ENCODE results near the gene PSMB9.
"Not testable (repeated sequence)": the region's sequence is repeated elsewhere in the genome, so short reads cannot be mapped to it uniquely, and the experiment has no call there.

PSMB9 gene

DNA sequence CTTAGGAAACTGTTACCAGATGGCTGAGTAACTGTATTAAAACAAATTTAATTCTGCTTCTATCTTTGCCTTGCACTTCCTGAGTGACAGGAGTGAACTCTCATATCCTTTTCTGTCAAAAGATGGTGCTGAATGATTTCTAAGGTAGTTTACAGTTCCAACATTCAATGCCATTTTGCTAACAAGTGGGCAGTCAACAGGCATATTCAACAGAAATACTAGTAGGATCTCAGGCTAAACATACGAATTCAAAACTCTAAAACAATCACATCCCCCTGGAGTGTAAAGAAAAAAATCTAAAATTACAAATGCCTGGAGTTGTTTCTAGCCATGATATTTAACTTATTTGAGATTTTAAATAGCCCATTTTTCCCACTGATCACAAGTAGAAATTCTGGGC, 6.7 kb downstream of the PSMB9 start:
- no peak for DNase-seq (ENCODE audit: low spot score)

DNA sequence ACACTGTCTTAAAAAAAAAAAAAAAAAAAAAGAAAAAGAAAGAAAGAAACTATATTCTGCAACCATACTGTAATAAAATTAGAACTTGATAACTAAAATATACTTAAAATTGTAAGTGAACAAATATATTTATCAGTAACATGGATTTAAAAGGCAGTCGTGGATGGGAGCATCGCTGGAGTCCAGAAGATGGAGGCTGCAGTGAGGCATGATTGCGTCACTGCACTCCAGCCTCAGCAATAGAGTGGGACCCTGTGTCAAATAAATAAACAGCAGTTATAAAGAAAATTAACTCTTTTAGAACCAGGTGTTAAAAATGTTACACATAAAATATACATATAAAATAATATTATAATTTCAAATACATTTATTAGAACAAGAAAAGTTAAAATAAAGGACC, 8.7 kb downstream of the PSMB9 start:
- no peak for DNase-seq (ENCODE audit: low spot score)

DNA sequence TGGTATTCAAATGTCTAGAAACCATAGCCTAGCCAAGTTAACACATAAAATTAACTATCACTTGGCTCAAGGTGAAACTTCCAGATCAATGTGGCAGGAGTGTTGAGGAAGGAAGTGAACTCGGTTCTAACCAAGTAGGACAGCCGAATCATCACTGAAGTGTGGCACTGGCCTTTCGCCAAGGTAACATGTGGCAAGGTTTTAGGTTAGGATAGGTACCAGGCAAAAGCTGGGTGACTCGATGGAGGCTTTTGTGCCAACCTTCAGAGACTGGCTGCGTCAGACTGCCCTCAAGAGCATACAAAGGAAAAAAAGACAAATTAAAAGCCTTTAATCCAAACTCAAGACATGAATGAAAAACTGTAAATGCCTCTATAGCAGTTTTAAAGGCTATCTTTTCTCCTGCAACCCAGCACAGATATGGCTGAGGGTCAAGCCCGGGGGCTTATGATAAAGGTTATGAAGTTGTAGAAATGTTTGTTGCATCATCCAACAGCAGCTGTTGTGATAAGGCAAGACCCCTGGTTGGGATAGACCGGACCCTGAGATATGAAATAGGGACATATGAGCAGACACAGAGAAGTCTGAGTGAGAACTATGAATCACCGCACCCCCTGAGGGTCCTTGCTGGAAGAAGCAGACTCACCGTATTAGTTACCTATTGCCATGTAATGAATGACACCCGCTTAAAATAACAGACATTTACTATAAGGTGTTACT, 11.9 kb downstream of the PSMB9 start:
- DNase-seq (ENCODE audit: low spot score) = no peak

DNA sequence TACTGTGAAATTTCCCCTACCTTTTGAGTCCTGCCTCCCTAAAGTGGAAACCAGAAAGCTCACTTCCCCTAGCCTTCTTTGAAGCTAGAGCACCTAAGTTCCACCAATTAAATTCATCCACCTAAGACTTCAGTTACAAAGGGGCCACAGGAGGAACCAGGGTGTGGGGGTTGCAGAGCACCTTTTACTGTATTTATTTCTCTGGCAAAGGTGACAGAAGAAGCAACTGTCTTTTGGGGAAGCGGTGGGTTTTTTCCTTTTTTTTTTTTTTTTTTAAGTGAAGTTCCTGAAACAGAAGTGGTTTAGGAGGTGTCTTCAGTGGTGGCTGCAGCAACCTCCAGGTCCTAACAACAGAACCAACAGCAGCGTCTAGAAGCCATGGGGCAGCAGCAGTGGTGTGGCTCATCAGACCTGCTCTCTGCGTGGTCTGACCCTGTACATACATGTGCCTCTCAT, 13.1 kb downstream of the PSMB9 start:
- no peak for DNase-seq (ENCODE audit: low spot score)

DNA sequence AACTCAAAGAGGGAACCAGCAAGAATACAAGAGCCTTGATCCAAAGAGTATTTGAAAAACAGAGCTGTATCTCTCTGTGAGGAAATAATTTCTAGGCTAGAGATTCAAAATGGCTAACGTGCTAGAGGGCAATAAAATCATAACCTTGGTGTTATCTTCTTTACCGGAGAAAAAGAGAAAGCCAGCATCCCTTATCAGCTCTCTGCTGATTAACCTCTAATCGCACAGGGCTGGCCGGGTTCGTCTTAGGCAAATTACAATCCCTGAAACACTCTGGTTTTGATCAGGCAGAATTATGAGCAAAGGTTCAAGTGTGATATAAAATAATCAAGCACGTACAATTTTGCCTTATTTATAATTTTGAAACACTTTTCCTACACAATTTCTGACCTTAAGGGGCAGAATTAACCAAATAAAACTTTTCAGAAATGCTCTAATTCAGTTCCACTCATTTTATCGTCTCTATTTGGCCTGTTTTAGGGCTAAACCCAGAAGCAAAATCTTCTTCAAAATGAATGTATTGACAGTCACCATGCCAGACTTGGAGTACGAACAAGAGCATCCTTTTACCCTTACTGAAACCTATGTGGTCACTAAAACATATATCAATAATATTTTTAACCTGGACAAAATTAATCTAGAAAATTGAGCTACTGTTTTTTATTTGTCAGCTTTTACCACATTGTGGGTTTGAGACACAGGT, 13.7 kb downstream of the PSMB9 start:
- no peak for DNase-seq (ENCODE audit: low spot score)

DNA sequence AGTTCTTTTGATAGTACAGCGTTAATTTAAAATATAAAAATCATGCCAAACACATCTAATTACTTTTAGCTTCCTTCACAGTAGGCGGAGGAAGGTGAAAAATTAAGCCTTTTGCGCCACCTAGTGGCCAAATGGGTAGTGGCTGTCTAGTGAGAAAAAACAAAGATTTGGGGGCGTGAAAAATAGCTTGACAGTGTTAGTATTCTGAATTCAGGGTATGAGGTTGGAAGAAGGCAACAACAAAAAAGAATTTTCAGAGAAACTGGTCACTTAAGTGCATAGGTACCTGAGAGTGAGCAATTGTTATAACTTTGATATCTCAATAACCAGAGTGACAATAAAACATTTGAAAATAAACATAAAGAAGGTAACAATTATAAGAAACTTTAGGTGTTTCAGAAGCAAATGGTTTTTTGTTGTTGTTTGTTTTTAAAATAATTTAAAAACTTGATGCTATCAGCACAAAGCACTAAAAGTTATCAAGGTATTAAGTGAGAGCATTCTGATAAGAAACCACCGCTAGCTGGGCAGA, 14.3 kb downstream of the PSMB9 start:
- peak; percentile 54 for DNase-seq (ENCODE audit: low spot score)

DNA sequence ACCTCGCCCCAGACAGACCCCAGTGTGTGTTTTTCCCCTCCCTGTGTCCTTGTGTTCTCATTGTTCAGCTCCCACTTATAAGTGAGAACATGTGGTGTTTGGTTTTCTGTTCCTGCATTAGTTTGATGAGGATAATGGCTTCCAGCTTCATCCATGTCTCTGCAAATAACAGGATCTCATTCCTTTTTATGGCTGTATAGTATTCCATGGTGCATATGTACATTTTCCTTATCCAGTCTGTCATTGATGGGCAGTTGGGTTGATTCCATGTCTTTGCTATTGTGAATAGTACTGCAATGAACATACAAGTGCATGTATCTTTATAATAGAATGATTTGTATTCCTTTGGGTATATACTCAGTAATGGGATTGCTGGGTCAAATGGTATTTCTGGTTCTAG, 20.0 kb downstream of the PSMB9 start:
- DNase-seq (ENCODE audit: low spot score) = not testable (repeated sequence)

DNA sequence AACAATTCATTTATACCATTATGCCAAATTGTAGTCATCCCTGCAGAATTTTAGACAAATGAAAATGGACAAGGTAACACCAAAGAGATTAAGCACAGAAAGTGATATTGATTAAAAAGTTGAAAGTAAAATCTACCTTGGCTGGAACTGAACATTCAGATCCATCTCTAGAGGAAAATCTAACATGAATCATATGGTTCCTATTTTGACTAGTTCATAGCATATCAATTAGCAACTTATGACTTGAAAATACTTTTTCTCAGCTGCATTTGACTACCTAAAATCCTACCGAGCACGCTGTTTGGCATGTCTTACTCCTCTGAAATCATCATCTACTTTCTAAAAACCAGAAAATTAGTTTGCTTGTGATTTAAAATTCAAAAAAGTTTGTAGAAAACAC, 22.6 kb downstream of the PSMB9 start:
- no peak for DNase-seq (ENCODE audit: low spot score)

DNA sequence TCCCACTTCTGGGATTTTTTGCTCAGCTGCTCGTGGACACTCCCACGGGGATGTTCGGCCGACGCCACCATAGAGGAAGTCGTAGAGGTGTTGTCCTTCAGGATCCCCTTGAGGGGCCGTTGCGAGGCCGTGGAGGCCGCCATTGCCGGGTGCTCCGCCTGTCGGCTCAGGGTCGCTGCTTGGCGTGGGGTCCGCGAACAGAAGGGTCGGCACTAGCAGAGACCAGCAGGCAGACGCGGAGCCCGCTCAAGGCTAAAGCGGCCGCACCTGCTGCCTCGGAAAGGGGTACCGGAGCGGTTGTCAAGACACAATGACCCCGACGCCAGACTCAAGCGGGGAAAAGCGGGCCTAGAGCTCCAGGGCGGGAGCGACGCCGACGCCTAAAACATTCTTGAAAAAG, 25.7 kb downstream of the PSMB9 start:
- no peak for DNase-seq (ENCODE audit: low spot score)

DNA sequence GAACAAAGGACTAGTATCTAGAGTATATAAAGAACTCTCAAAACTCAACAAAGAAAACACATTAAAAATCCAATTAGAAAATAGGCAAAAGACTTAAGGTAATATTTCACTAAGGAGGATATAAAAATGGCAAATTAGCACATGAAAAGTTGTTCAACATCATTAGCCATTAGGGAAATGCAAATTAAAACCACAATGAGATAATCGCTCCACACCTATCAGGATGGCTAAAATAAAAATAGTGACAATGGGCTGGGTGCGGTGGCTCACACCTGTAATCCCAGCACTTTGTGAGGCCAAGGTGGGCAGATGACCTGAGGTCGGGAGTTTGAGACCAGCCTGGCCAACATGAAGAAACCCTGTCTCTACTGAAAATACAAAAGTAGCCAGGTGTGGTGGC, 27.0 kb downstream of the PSMB9 start:
- DNase-seq (ENCODE audit: low spot score) = not testable (repeated sequence)

DNA sequence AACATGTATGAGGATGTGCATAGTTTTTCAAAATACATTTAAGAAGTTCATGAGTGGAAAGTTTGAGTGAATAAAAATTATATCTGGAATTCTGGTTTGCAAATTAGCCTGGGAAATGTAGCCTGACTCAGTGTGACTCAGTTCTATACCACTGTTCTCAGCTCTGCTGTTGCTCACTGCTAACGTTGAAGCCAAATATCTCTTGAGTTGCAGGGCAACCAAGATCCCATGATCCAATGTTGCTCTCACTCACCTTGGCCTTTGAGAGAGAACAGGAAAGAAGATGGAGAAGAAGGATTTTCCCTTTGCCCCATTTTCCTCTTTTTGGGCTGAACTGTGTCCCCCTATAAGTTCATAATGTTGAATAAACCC, 28.9 kb downstream of the PSMB9 start:
- peak; percentile 66 for DNase-seq (ENCODE audit: low spot score)

DNA sequence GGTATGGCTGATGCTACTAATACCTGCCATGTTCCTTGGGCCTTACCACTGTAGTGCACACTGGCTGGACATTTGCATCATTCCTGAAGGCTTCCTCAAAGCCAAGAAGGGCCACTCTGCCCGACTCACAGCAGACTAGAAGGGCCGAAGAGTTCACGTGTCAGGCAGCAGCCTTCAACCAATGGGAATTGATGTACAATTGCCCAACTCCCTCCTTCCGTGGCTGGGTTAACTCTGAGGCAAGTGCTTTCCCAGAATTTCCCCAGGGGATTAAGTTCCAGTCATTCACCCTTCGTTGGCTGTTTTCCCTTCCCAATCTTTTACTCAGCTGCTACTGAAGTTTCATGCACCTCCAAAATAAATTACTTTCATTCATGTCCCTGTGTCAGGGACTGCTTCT, 29.8 kb downstream of the PSMB9 start:
- peak; percentile 49 for DNase-seq (ENCODE audit: low spot score)

DNA sequence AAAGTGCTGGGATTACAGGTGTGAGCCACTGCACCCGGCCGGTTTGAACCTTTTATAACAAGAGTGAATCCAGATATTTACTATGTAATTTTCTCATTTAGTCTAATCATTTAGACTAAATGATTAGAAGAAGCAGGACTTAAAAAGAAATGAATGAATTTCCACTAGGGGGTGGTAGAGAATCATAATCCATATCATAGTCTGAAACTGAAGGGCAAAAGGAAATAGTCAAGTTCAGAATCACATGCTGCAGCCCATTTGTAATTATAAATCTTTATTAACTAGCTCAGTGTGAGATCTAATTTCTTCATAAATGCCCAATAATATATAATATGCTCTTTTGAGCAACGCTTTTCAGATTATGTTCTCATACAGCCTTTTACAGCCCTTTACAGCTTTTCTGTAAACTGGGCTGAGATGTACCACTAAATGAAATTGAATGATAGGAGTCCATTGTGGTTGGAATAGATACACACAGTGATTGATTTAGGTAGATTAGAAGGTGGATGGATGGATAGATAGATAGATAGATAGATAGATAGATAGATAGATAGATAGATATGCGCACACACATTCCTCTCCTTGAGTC, 31.8 kb downstream of the PSMB9 start:
- peak; percentile 55 for DNase-seq (ENCODE audit: low spot score)

DNA sequence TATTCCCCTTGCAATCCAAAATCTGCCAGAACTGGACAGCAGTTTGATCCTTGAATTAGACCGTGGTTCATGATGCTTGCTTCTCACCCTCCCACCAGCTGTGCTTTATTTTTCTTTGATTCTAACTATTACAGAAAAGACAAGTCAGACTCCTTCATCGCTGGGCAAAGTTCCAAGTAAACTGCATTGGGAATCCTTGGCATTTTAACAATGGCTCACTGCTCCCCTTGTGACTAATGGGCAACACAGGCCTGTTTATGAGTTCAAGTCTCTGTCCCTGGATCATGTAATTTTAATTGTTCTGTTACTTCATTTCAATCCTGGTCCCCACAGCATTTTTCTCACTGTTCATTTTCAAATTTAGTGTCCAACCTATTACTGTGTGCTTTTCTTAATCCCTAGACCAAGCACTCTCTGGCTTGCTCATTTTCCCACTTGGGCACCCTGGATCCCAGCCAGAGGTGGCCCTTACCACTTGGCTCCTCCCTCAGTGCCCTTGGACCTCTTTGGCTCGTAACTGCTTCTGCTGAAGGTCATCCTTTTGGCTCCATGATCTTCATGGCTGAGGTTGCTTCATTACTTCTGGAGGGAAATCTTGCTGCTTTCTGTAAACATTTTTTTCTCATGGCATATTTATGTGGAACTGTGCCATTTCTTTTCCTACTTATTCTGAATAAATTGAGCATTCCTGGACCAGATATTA, 32.8 kb downstream of the PSMB9 start:
- DNase-seq (ENCODE audit: low spot score) = peak; percentile 68

DNA sequence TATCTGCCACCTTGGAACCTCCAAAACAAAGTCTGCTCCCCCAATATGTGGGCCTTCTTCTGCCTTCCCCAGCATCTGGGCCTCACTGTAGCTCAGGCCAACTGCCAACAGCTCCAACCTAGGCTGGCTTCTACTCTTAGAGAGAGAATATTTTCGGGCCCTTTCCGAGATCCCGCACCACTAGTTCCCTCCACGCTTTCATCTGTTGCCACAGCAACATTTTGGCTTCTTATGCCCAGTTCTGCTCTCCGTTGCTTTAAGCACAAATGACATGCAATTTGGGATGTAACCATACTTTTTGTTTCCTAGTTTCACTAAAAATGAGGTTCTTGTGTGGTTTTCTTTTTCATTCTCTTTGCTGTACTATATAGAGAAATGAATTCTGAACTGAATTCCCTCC, 33.6 kb downstream of the PSMB9 start:
- DNase-seq (ENCODE audit: low spot score) = no peak

DNA sequence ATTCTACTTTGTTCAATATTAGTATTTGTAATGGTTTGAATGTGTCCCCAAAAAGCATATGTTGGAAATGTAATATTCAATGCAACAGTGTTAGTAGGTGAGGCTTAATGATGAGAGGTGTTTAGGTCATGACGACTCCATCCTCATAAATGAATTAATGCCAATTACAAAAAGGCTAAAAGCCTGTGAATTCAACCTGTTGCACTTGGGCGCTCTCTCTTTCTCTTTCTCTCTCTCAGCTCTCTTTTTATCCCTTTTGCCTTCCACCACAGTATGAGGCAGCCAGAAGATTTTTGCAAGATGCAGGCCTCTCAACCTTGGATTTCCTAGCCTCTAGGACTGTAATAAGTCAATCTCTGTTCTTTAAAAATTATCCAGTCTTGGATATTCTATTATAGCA, 34.6 kb downstream of the PSMB9 start:
- DNase-seq (ENCODE audit: low spot score) = no peak

DNA sequence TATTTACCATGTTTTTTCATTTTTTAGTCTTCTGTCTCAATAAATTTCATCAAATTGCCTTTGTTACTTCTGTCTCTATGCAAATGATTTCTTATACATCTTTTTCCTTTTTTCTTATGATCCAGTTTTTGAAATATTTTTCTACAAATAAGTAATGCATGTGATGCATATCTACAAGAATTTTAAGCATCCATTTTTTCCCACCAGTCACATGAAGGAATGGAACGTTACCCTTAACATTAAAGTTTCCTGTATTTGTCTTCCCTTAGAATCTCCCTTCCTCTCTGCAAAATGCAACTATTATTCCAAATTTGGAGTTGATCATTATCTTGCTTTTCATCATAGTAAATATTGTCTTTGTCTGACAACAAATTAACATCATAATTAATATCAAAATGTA, 35.5 kb downstream of the PSMB9 start:
- no peak for DNase-seq (ENCODE audit: low spot score)

DNA sequence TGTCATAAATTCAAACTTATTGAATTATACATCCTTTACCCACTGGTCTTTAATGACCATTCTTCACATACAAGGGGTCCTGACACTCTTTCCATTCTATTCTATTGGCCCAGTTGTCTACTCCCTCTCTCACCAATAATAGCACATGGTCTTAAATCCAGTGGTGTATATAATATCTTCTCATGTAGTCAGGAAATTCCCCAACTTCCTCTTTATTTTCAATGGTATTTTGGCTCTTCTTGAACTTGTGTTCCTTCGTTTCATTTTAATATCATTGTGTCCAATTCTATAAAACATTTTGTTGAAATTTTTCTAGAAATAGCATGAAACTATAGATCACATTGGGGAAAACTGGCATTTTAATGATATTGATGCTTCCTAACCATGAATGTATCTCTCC, 36.8 kb downstream of the PSMB9 start:
- DNase-seq (ENCODE audit: low spot score) = no peak

DNA sequence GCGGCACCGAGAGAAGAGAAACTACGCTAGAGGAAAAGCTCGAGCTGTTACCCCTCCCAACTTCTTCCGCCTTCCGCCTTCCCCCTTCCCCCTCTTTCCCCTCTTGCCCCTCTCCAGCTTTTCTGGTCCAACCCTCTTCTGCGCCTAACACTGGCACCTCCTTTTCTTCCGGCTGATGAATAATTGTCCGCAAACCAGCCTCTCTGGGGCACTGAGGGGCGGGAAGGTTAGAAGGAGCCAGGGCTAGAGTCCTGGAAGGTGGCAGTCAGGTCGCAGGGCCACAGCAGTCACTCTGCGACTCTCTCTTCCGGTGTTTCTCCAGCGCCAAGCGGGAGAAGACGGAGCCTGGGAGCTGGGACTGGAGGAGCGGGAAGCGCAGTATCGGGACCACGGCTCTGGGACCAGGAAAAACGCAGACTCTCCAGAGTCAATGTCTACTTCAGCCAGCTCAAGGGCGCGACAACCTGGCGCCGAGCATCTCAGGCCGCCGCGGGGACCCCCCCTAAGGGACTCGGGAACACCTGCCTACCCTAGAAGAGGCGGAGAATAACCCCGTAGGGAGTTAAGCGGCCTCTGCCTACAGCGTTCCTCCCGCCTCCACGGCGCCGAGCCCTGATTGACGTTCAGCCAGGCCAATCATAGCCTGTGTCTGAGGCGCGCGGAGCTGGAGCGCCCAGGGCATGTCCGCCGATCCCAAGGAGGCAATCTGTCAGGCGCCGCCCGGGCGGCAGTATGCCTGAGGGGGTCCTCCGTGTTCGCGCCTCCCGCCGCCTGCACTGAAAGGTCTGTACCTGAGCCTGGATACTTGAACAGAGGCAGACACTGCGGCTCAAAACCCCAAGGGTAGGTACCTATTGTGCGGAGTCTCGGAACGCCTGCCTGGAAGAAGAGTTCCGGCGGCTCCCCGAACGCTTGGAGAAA, 40.4 kb downstream of the PSMB9 start:
- peak; percentile 97 for DNase-seq (ENCODE audit: low spot score)

DNA sequence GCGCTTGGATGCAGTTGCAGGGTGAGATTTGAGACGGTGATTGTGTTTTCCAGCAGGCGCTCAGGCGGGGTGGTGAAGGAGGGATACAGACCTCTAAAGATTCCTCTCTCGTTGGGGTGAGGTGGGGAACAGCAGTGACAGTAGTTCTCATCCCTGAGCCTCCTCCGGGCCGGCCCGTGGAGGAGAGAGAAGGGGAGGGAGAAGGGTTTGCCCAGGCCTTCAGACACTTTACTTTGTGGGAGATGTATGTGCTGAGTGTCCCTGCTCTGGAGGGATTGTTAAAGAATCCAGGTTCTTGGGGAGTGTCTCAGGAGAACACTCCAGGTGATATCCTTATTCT, 41.0 kb downstream of the PSMB9 start:
- no peak for DNase-seq (ENCODE audit: low spot score)

DNA sequence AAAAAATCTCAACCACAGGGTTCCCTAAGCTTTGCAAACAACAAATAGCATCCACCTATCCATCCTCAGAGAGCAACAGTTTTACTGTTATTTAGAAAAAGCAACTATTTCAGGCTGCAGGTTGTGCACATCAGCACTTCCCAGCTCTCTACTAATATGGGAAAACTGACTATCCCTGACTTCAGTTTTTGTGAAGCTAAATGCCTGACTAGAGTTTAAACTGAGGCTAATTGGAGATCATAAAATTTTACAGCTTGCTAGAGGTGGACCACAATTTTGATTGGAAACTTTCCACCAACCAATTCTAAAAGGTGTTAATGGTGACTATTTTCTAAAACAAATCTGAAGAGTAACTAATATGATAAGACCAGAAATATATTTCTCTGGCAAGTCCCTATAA, 50.0 kb downstream of the PSMB9 start:
- DNase-seq (ENCODE audit: low spot score) = no peak

DNA sequence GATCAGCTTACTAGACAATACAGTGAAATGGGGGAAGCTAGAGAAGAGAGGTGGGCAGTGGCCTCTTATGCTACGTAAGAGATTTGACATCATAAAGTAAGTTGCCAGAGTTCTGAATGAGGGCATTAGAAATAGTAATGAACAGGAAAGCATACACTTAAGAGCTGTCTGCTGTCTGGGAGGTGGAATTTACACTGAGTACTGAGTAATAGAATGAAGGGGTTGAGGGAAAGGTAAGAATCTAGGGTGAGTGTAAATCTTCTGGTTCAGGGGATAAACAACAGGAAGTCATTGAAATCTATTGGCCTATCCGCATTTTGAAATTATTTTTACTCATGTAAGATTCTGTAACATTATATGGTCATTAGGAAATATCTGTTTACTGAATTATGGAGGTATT, 51.1 kb downstream of the PSMB9 start:
- DNase-seq (ENCODE audit: low spot score) = no peak
